HG03442 (cell line): ENCODE measurements around the gene SLC30A9.

Experiments
- ATAC-seq: cut with Tn5 transposase; IDR thresholded peaks from one replicate; pipeline ENCODE4 v1.9.1; 2021; ENCODE audit warnings: mild to moderate bottlenecking, moderate library complexity; ENCODE audit not compliant: unreplicated experiment

Gene SLC30A9

DNA sequence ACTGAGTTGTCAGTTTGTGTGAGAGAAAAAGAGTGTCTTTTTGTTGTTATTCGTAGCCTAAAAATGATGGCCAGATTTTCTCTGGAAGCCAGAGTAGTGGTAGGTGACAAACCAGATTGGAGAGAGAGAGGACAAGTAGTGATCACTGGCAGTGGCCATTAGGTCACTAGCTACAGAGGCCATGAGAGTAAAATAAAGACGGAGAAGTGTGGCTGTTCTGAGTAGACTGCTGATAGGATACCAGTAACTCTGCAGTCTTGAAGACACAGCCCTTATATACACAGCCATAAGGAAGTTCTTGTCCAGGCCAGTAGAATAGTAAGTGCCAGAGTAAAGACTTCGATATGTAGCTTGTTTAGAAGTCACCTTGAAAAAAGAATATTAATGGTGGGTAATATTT, 7.7 kb downstream of the SLC30A9 start:
- no peak for ATAC-seq

DNA sequence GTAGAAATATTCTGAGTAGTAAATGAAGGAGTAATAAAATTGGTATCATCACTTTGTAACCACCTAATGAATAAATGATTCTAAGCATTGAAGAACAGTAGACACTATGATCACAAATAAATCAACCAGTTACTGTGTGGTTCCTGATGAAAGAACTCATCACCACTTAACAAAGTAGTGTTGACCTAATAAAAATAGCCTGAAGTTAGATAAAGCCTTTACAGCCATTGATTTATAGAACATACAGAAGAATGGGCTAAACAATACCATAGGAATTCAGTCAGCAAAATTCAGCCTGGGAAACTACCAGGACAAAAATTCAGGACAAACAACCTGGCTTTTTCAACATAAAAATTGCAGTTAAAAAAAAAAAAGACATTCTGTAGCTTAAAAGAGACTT, 9.0 kb downstream of the SLC30A9 start:
- no peak for ATAC-seq

DNA sequence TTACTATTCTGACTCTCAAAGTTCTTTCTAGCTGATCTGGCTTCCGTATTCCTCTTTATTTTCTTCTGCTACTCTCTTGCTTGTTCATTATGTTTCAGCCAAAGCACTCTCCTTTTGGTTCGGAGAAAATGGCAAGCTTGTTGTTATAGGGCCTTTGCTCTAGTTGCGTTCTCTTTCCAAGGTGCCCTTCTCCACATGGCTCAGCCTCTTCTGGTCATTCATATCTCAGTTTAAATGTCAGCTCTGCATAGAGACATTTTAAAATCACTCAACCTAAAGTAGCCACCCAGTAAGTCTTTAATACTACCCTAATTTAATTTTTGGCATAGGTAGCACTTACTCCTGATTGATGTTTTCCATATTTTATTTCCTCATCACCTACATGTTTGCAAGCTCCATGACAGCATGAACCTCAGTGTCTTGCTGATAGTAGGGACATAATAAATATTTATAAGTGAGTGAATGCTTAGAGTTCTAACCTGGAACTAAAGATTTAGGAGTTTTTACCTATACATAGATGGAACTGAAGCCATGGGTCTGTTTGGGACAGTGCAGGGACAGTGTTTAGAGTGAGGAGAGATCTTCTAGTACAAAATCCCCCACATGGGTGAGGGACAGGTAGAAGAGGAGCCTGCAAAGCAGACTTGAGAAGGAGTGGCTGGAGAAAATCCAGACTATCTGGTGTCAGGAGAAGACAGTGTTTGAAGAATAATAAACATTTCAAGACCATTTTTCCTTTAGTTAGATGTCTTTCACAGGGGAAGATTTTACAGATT, 17.9 kb downstream of the SLC30A9 start:
- no peak for ATAC-seq

DNA sequence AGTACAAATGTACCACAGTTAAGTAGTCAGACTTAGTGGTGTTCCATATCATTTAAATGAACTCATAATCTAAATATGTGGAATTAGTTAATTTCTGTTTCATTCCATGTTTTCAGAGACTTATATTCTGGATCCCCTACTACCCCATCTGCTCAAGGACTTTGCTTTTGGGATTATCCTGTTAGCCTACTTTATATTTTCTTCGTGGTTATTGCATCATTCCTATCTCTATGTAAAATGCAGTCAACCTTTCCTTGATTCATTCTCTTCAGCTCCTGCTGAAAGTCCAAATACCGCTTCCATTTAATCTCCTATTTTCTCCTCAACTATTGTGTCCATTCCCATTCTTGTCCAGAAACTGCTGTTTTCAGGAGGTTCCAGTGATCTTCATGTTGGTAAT, 25.1 kb downstream of the SLC30A9 start:
- no peak for ATAC-seq

DNA sequence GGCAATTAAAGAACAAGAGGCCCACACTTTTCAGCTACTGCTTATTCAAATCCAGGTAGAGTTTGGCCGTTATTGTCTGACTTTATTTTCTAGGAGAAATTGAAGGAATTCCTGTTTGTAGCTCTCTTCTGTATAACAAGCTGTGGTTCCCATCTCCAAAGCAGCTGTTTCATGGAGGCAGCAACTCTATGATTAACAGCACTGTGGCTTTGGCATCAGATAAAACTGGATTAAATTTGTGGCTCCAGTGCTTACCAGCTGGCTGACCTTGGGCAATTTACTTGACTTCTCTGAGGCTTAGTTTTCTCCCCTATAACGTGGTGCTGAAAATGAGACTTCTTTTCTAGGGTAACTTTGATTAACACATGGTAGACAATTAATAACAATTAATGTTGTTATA, 28.1 kb downstream of the SLC30A9 start:
- no peak for ATAC-seq

DNA sequence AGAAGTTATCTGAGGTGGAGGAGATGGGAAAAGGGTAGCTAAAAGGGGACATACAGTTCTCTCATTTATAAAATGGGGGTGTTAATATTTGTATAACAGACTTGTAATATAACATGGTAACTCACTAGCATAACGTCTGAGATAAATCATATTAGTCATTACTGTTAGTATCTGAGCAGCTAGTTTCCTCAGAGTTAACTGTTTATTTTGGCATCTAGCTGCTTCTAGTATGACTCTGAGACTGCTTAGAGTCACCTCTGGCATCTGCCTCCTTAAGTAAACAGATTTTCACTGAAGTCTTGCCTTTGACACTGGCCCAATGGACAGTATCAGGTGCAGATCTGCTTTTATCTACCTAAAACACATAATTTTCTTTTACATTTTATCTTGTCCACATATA, 58.1 kb downstream of the SLC30A9 start:
- ATAC-seq, result no peak

DNA sequence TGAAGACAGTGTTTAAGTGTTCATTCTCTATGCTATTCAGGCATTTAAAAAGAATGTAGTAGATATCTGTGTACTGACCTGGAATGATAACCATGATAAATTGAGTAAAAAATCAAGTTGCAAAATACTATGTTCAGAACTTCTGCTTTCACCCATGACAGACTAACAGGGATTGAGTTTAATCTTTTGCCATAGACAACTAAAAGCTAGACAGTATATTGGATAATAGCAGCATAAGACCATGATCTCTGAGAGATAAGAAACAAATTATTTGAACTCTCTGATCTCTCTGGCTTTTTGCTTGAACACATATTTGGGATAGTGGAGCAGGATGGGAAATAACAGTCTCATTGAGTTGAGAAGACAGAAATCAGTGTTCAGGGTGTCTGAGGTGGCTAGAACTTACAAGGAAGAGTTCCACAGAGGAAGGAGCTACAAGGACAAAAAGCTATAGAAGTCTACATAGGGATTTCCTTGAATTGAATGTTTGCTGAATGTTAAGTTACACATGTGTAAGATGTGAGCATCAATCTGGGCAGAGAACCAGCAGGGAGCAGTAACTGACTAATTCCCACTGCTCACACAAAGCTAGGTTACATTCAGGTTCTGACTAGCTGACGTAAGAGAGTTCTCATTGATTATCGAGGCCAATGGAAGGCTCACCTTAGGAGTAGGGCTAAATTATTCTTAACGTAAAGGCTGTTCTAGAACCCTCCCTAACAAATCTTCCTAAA, 60.4 kb downstream of the SLC30A9 start:
- ATAC-seq, result no peak

DNA sequence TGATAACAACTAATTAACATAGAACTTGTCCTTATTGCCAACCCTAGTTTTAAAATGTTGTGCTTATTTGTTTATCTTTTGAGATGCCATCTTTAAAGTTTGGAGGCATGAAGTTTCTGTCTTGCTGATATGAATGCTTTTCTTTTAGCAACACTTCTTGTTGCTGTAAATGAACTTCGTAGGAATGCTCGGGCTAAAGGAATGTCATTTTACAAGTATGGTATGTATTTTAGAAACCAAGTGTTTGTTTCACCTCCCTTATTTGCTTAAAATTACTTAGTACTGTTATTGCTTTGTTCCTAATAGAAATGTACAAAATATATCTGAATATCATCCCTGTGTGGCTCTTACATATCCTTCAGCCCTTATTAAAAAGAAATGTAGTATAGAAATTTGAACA, 76.1 kb downstream of the SLC30A9 start:
- no peak for ATAC-seq

DNA sequence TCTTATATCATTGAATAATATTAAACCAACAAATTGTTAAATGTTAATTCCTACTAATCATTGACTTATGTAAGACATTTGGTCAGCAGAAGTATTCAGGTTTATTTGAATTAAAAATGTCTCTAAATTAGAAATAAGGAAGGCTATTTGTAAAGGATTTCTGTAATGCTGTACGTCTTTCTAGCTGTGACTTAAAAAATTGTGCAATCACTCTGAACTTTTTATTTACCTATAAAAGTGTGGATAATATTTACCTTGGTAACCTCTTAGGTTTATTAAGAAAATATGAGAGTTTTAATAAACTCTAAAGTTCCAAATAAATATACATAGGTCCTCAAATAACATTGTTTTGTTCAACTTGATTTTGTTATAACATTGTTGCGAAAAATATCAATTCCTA, 76.9 kb downstream of the SLC30A9 start:
- no peak for ATAC-seq

DNA sequence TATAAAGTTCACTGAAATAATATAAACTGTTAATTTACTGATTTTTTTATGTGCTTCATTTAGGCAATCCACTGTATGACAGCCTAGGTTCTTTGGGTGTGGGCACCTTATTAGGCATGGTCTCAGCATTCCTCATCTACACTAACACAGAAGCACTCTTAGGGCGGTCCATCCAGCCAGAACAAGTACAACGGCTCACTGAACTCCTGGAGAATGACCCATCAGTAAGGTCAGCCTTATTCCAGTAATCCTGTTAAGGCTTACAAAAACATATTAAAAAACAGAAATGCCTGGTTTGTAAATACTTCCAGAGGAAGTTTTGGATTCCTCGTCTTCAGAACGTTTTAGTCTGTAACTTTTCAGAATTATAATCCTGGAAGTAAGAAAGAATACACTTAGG, 80.1 kb downstream of the SLC30A9 start:
- no peak for ATAC-seq

DNA sequence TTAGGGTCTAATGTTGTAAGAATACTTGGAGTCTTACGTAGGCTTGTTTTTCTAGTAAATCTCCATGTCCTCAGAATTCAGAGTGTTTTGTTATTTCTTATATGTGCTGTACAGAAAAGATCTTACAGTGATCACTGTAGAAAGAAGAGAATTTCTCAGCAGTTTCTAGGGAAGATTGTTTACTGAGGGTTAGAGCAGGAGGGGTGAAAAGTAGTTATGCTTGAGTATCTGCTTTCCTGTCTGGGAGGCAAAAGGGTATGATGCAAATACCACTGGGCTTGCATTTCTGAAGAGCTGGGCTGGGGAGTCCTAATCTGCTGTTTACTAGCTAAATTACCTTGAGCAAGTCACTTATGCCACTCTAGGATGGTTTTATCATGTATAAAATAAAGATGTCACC, 84.0 kb downstream of the SLC30A9 start:
- no peak for ATAC-seq

DNA sequence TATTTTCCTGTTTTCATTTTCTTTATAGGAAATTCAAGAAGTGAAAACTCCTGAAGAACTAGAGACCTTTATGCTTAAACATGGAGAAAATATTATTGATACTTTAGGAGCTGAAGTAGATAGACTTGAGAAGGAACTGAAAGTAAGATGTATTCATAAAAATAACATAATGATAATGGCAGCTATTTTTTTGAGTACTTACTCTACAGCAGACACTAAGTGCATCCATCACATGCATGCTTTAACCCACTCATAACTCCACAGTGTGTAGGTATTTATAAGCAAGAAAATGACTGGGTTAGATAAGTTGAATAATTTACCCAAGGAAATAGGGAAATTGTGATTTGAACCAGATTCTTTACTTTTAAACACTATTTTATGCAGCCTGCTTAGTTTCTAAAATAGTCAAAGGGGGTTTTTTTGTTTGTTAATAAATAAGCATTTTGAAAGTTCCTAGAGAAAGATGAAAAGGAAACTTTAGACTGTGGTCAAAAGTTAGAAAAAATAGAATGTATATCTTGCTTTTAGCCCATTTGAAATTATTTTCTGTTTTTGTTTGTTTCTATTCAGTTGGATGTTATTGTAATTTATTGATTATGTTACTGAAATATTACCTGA, 88.0 kb downstream of the SLC30A9 start:
- ATAC-seq, result peak; percentile 90

DNA sequence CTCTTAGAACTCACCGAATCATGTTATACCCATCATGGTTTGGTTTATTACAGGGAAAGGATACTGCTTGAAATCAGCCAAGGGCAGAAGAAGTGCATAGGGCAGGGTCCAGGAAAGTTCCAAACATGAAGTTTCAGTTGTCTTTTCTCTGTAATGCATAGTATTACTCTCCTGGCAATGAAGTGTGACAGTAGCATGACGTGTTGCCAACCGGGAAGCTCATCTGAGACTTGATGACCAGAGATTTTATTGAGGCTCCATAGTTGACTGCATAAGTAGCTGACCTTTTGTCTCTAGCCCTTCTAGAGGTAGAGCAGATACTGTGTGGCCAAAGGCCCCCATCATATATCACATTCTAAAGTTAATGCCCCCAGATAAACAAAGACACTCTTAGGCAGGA, 90.0 kb downstream of the SLC30A9 start:
- ATAC-seq, result peak; percentile 57

DNA sequence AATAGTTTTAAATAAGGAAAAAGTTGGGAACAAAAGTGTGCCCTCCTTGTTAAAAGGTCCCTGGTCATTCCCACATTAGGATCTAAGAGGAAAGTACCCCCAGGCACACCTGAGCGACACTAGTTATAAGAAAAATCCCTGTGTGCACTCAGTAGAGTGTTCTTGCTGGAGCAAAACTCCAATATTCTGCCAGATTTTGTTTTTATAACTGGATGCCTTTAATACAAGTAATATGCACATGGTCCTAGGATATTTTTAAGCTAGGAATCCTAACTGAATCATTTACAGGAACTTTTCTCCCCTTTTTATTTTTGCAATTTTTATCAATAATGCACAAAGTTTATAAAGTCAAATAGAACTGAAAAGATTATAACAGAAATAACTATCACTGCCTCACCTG, 93.5 kb downstream of the SLC30A9 start:
- no peak for ATAC-seq

DNA sequence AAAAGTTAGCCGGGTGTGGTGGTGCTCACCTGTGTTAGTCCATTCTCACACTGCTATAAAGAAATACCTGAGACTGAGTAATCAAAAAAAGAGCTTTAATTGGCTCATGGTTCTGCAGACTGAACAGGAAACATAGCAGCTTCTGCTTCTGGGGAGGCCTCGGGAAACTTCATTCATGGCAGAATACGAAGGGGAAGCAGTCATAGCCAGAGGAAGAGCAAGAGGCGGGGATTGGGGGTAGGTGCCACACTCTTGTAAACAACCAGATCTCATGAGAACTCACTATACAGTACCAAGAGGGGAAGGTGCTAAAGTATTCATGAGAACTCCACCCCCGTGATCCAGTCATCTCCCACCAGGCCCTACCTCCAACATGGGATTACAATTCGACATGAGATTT, 98.1 kb downstream of the SLC30A9 start:
- no peak for ATAC-seq

DNA sequence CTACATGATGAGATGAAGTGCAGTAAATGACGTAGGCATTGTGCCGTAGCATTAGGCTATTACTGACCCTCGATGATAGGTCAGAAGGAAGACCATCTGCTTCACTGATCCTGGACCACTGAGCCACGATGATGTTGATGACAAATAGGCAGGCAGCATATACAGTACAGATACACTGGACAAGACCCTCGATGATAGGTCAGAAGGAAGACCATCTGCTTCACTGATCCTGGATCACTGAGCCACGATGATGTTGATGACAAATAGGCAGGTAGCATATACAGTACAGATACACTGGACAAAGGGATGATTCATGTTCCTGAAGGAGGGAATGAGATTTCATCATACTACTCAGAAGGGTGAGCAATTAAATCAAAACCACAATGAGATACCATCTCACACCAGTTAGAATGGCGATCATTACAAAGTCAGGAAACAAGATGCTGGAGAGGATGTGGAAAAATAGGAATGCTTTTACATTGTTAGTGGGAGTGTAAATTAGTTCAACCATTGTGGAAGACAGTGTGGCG, 111.2 kb downstream of the SLC30A9 start:
- no peak for ATAC-seq

DNA sequence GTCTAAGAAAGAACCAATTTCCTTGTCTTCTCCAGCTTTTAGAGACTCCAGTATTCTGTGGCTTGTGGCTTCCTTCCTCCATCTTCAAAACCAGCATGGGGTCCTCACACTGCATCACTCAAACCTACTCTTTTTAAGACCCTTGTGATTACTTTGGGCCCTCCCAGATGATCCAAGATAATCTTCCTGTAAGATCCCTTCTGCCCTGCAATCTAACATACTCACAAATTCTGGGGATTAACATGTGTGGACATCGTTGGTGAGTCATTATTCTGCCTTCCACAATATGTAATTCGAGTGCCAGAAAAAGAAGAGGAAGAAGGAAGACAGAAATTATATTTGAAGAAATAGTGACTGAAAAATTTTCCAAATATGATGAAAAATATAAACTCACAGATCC, 114.2 kb downstream of the SLC30A9 start:
- no peak for ATAC-seq

DNA sequence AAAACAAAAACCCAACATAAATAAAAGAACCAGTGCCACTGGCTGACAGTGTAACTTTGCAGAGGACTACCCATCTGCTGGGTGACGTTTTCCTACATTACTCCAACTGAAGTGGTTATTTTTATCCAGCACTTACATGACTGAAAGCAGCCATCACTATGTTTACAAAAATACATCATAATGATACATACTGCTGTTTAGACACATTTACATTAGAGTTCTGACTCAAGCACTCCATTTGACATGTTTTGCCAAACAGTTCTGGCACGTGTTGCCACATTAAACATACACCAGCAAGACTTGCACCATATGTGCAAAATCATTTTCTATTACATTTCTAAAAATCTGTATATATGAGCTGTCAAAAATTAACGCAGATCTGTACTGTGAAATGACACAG, 122.5 kb downstream of the SLC30A9 start:
- no peak for ATAC-seq

DNA sequence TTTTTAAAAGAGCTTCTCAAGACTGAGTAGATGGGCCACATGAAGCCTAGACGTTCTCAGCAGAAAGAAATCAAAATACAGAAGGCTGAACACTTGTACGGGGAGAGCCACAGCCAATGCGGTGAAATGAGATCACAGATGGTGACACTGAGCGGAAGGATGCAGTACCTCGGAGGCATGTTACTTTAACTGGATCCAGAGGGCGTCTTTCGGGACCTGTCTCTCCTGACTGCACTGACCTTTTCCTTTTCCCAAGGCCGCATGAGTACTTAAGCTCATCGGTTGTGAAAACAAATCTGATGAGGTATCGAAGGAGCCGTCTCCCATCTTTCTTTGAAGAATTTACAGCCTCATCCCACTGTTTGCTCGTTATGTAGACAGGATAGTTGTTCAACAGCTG, 129.6 kb downstream of the SLC30A9 start:
- no peak for ATAC-seq

DNA sequence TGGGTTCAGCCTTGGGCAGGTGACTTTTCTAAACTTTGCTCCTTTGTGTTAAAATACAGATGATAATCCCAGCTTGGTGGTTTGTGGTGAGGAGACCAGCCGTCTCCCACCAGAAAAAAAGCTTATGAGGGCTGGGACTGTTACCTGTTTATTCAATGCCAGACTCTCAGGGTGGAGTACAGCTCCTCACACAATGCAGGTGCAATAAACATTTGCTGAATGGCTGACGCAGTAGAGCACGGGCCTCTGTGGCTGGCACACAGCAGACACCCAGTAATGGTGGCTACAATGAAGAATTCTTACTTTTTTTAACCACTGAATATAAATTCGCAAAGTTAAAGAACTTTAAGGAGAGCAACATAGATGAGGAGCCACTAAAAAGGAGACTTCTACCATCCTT, 131.9 kb downstream of the SLC30A9 start:
- no peak for ATAC-seq

DNA sequence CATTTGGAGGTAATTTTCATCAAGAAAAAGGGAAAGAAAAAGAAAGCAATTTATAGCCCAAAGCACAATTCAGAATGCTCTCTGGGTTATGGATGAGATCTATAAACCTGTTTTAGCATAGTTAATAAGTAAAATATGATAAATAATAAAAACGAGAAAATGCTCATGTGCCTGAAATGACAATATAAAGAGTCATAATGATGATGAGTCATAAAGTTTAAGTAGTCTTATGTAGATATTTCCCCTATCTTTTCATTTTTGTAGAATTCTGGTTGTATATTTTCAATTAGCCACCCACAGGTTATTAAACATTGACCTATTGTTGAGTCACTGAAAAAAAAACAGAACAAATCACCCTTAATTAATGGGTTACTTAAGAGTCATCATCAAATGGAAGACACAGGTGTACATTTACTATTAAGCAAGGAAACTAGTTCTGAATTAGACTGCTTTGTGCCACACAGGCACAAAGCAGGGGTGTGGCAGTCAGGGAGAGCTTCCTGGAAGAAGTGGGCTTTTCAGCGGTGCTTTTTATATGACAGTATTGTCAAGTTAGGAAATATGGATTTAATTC, 132.8 kb downstream of the SLC30A9 start:
- ATAC-seq, result no peak

DNA sequence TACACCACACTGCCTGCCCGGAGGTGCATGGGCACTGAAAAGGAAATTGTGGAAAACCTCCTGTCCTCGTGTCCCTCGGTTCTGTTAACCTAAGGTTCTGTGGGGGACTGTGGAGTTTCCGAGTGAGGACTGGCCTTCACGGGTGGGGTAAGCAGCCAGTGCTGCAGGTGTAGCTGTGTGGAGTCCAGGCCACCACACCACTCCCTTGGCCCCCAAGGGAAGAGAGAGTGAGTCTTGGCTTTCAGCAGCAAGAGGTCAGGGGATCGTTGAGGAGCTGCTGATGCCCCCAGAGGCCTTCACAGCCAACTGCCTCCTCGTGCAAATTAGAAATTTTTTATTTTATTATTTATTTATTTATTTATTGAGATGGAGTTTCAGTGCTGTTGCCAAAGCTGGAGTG, 141.8 kb downstream of the SLC30A9 start:
- no peak for ATAC-seq
